RWPE2 (cell line): ENCODE data around the gene THOC7.

Experiments used
- ATAC-seq: fragments of 200-7000 bp; cut with Tn5 transposase; 3 replicates; pipeline ENCODE4 v1.9.1; 2021; ENCODE audit warnings: low read depth
- DNase-seq: peaks from one replicate; pipeline ENCODE4 v3.0.0-alpha.2; 2020; ENCODE audit warnings: low spot score
- H3K27ac ChIP-seq: fragments of 450-650 bp; 2 replicates; pipeline ENCODE4 v1.5.1; 2017; ENCODE audit warnings: mild to moderate bottlenecking; ENCODE audit not compliant: poor library complexity, severe bottlenecking
- H3K27me3 ChIP-seq: fragments of 250-450 bp; sonication (Bioruptor Pico); 2 replicates; pipeline ENCODE4 v1.5.1; 2021; ENCODE audit warnings: mild to moderate bottlenecking, moderate library complexity; ENCODE audit not compliant: insufficient read depth, poor library complexity, severe bottlenecking
- H3K36me3 ChIP-seq: fragments of 250-450 bp; sonication (Bioruptor Pico); 2 replicates; pipeline ENCODE4 v1.5.1; 2020; ENCODE audit warnings: low read depth, mild to moderate bottlenecking, moderate library complexity
- H3K4me1 ChIP-seq: fragments of 250-450 bp; sonication (Bioruptor Pico); 2 replicates; pipeline ENCODE4 v1.5.1; 2021; ENCODE audit warnings: mild to moderate bottlenecking, moderate library complexity; ENCODE audit not compliant: insufficient read depth, poor library complexity, severe bottlenecking
- H3K4me3 ChIP-seq: fragments of 250-450 bp; sonication (Bioruptor Pico); 2 replicates; pipeline ENCODE4 v1.5.1; 2021; ENCODE audit warnings: mild to moderate bottlenecking, moderate library complexity; ENCODE audit not compliant: severe bottlenecking
- H3K9me3 ChIP-seq: fragments of 250-450 bp; sonication (Bioruptor Pico); 2 replicates; pipeline ENCODE4 v1.5.1; 2021; ENCODE audit warnings: mild to moderate bottlenecking, moderate library complexity; ENCODE audit not compliant: severe bottlenecking
- CTCF ChIP-seq: fragments of 450-650 bp; IDR thresholded peaks from one replicate; pipeline ENCODE4 v1.5.1; 2017; ENCODE audit warnings: mild to moderate bottlenecking, moderate library complexity; ENCODE audit not compliant: poor library complexity, severe bottlenecking

Gene THOC7

GRCh38 chr3:63895422-63896189, 32.0 kb upstream of the THOC7 start:
- H3K4me1 ChIP-seq: no peaks in the 10 kb centered on the region
- no peak overlapping the region for H3K4me3 ChIP-seq
- no peak overlapping the region for H3K27ac ChIP-seq
- H3K27me3 ChIP-seq: no peaks in the 10 kb centered on the region
- ATAC-seq: no peak
- no peak for TF ChIP-seq CTCF
- DNase-seq: no peak
- H3K9me3 ChIP-seq: no peaks in the 10 kb centered on the region
- H3K36me3 ChIP-seq: peaks cover 28% of the 10 kb centered on the region

GRCh38 chr3:63892773-63893352, 29.3 kb upstream of the THOC7 start:
- no peak for TF ChIP-seq CTCF
- ATAC-seq (no peak), DNase-seq (no peak)
- Histone ChIP-seq H3K4me1 (no peaks in the 10 kb centered on the region), H3K27ac (no peak overlapping the region), H3K27me3 (no peaks in the 10 kb centered on the region), H3K9me3 (no peaks in the 10 kb centered on the region), H3K36me3 (peaks cover 3% of the 10 kb centered on the region), H3K4me3 (no peak overlapping the region)

- H3K9me3 ChIP-seq: no peaks in the 10 kb centered on the region
- H3K27me3 ChIP-seq: no peaks in the 10 kb centered on the region
- ATAC-seq (no peak), DNase-seq (no peak)
- H3K36me3 ChIP-seq: peaks cover 3% of the 10 kb centered on the region; the same call in 1 of the 2 replicates
- no peak for TF ChIP-seq CTCF
- no peak overlapping the region for H3K27ac ChIP-seq
- H3K4me1 ChIP-seq: no peaks in the 10 kb centered on the region
- H3K4me3 ChIP-seq: no peak overlapping the region
Observed at GRCh38 chr3:63891518-63891917, 27.9 kb upstream of the THOC7 start.

- no peak overlapping the region for H3K27ac ChIP-seq
- H3K36me3 ChIP-seq: peaks cover 3% of the 10 kb centered on the region
- TF ChIP-seq CTCF: no peak
- H3K9me3 ChIP-seq: no peaks in the 10 kb centered on the region
- no peak overlapping the region for H3K4me3 ChIP-seq
- DNase-seq: no peak
- ATAC-seq: no peak
- no peaks in the 10 kb centered on the region for H3K4me1 ChIP-seq
- no peaks in the 10 kb centered on the region for H3K27me3 ChIP-seq
Observed at GRCh38 chr3:63886858-63887257, 23.3 kb upstream of the THOC7 start.

- Histone ChIP-seq H3K9me3 (no peaks in the 10 kb centered on the region), H3K4me1 (no peaks in the 10 kb centered on the region), H3K36me3 (no peaks in the 10 kb centered on the region; the same call in 1 of the 2 replicates), H3K4me3 (no peak overlapping the region), H3K27me3 (no peaks in the 10 kb centered on the region), H3K27ac (no peak overlapping the region)
- ATAC-seq (no peak), DNase-seq (no peak)
- no peak for TF ChIP-seq CTCF
Observed at GRCh38 chr3:63880653-63881052, 17.0 kb upstream of the THOC7 start.
